Stimulated activated CD8-positive, alpha-beta memory T cell treated with anti-CD3 and anti-CD28 coated beads, Interleukin-4, amount 100 ng/mL, for 1 hour (primary cell): ENCODE data around the gene NIPAL4.

Experiments
- DNase-seq, 2 donors: peaks; one replicate each; pipeline ENCODE4 v3.0.0-alpha.2; 2020; ENCODE audit warnings: low read depth in 2 of 2, low spot score in 1 of 2

NIPAL4 gene

DNA sequence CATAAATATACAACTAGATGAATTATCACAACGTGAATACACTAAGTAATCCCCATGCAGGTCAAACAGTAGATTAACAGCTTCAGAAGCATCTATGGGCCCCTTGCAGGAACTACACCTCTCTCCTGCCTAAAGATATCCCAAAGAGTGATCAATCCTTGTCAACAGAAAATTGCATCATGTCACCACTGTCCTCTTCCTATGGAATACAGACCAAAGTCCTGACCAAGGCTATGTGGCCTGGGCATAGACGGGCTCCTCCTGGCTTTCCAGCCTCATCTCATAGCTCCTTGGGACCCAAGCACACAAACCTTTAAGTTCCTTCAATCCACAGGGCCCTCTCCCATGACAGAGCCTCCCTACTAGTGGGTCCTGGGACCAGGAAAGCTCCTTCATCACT is 25.3 kb downstream of the NIPAL4 start:
- DNase-seq, result no peak

DNA sequence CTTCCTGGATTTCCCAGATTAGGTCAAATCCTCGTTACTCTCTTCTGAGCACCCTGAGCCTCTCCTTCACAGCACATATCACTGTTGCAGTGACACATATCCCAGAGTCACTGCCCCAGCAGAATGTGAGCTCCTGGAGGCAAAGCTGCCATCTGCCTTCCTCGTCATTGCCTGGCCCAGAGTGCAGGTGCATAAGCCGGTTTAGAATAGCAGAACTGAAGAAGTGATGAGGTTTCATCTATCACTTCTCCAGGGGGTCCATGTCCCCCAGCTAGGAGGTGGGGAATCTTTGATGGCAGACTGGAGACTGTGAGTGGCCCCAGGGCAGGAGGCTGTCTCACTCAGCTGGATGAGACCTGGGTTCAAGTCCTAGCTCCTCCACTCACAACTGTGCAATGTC is 25.8 kb downstream of the NIPAL4 start:
- DNase-seq, result no peak

DNA sequence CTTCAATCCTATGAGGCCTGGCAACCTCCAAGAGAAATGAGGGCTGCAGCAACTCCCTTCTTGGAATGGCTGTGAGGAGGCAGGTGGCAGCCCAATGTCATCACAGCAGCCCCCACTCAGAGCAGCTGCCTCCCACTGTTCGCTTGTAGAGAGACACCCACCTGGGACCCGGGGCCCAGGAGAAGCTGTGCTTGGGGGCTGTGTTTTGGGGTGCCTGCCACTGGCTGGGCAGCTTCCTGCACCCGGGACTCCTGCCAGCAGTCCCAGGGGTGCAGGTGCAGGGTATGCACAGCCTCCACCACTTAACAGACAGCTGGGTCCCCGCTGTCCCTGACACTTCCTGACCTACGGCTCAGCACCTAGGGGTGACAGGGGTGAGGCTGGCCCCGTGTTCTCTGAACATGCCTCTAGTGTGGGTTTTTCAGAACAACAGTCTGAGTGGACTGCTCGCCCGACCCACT is 26.2 kb downstream of the NIPAL4 start:
- DNase-seq, result no peak

DNA sequence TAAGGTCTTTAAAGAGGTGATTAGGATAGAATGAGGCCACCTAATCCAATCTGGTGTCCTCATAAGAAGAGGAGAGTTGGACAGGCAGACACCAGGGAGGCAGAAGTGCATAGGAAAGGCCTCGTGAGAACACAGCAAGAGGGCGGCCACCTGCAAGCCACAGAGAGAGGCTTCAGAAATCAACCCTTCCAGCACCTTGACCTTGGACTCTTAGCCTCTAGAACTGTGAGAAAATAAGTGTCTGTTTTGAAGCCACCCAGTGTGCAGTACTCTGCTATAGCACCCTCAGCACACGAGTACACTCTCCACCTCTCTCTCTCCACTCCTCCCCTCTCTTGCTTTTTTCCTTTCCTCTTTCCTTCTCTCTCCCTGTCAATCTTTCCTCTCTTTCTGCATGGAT is 26.8 kb downstream of the NIPAL4 start:
- DNase-seq, result no peak

DNA sequence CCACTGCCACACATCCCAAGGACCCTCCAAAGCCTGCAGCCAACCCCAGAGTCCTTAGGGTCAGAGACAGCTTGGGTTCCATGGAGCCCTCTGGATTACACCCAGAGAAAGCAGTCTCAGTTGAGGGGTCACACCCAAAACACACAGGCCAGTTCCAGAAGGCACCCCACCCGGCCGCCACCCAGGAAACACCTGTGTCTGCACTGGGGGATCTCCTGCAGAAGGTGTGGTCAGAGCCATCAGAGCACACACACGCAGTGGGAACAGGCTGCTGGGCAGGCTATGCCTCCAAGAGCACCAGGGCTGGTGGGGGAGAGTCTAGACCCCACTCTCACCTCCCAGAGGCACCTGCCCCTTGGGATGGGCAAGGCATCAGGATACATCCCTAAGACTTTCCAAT is 27.3 kb downstream of the NIPAL4 start:
- no peak for DNase-seq

DNA sequence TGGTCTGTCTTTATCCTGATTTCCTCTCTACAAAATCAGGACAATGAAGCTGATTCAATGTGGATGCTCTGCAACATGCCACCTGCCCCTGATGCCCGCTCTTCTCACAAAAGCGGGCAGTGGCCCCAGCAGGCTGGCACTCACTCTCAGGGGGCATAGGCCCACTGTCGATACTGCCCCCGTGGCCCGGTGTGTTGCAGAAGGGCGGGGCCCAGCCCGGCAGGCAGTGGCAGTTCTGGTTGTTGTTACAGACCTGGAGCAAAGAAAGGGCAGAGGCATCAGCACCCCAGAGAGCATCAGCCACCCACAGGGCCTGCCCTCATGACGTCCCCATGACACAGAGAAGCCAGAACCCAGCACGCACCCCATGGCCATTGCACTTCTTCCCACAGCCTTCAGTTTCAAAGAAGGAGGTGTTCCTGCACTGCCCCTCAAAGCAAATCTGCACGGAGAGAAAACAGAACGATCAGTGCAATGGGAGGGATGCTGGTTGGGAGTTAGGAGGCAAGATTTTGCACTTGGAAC is 31.5 kb downstream of the NIPAL4 start:
- no peak for DNase-seq

DNA sequence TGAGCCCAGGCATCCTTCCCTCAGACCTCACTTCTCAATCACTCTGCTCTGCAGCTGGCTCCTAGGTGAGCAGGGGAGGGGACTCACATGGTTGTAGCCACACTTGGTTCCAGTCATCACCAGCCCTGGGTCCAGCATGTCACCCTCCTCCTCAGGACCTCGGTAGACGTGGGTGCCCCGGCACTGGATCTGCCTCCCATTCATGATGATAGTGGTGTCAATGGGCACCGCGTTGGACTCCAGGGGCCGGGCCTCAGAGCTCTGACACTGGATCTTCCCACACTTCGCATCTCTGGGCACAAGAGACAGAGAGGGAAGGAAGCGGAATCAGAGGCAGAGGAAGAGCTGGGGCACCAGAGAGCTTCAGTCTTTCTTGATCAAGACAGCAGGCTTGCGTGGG is 32.9 kb downstream of the NIPAL4 start:
- no peak for DNase-seq

DNA sequence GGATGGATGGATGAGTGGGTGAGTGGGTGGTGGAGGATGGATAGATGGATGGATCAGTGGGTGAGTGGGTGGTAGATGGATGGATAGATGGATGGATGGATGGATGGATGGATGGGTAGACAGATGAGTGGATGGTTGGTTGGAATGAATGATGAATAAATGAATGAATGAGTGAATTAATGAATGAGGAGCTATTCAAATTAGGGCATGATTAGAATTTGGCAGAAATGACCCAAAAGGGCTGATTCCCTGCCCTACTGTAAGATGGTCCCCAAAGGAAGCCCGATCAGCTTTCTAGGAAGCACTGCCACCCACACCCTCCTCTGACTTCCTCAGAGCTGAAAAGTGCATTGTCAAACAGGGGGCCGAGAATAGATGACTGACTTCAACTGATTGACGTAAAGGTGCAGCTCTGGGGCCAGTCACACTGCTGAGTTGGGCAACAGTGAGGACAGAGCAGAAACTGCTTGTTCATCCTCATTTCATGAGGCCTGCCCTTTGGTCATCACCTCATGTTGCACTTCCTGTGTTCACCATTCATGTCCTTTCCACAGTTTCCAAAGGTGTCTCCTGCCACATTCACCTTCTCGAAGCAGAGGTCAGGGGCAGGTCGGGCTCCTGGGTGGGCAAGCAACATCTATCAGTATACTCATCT is 34.3 kb downstream of the NIPAL4 start:
- DNase-seq, result no peak

DNA sequence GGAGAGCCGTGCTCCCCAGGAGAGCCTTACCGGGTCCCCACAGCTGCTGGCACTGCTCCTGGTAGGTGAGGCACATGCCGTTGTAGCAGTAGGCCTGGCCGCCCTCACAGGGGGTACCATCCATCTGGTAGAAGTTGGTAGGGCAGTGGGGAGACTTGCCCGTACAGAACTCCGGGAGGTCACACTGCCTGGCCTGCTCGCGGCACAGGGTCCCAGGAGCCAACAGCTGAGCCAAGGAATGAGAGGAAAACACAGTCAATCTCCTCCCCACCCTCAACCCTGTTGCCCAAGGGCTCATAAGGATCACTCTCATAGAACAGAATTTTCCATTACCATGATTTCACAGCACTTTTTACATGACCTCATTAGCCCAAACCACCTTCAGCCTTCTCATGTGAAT is 36.9 kb downstream of the NIPAL4 start:
- no peak for DNase-seq

DNA sequence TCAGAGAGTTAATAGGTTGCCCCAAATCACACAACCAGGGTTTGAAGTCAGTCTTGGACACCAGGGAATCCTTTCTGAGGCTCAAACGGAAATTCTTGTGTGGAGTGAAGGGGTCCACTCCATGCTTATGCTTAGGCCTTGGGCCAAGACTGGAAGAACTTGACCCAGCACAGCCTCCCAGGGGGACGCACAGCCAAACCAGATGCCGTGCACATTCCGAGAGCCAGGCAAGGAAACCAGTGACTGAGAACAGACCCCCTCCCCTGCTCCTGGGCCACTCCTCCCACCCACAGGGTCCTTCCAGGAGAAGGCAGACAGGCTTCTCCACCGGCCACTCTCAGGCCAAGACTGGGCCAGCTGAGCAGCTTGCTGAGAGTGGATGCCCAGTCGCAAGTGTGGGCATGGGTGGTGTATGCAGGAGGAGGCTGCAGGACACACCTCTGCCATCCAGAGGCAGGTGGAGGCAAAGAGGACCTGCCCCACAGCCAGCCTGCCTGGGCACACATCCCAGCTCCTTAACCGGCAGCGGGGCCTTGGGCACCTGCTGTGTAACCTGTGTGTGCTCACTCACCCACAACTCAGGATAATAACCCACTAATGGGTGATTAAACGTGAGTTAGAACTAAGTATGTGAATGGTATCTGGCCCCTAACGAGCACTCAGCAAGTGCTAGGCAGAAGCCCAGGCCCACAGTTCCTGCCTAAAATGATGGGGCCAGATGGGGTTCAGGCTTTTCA is 38.0 kb downstream of the NIPAL4 start:
- DNase-seq, result no peak

DNA sequence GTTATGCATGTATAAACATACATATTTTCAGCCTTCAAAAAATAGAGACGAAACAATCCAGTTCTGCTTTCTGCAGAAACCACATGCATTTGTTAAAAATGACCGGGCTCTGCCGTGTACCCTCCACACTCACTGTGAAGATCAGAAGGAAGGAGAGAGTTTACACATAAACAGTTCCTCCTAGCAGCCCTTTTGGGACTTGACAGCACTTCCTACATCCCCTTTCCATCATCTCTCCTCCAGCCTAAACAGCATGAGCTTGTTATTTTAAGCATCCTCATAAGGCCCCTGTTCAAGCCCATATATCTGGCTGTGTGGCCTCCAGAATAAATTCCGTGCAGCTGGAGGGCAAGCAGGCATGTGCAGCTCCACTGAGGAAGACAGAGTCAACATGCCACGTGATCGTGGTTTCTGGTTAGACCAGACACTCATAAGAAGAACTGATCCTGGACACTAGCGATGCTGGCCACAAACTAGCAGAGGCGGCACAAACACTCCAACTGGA is 42.2 kb downstream of the NIPAL4 start:
- no peak for DNase-seq

DNA sequence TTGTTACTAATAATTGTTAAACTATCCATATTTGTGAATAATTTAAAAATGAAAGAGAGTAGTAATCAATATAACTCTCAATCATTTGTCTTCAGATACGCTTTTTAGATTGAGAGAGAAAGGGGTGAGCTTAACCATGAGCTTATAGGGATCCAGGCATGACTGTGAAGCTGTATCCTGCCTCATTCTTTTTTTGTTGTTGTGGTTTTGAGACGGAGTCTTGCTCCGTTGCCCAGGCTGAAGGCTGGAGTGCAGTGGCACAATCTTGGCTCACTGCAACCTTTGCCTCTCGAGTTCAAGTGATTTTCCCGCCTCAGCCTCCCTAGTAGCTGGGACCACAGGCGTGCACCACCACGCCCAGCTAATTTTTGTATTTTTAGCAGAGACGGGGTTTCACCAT is 44.0 kb downstream of the NIPAL4 start:
- DNase-seq, result no peak

DNA sequence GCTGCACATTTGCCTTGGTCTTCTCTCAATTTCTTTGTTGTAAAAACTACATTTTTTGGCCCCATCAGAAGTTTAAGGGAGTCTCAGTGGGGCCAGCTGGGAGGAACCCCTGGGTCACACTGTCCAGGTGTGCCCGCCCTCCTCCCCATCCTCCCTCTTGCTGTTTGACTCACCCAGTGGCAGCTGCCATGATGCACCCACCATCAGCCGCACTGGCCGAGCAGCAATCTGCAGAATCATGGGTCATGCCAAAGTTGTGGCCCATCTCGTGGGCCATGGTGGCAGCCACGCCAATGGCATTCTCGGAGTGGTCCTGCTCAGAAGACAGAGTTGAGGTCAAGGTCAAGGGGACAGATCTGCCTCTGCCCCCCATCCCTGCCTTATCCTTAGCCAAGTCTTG is 45.5 kb downstream of the NIPAL4 start:
- no peak for DNase-seq

DNA sequence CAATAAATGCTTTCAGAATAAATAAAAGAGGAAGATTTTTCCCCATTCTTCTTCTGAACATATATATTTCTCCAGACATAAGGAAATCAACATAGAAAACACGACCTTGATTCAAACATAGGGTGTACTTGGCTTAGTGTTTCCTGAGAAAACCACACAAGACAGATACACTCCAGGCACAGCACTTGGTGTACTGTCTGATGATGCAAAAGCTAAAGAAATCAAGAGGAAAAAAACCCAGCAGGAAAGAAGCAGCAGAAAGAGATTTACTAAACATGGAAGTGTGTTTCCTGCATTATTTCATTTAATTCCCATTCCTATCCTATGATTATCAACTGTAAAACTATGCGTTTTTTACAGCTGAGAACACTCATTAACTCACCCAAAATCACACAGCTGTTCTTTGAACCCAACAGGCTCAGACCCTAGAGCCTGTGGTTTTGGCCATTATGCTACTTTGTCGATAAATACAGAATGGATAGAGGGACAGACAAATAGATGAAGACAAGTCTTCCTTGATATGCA is 46.1 kb downstream of the NIPAL4 start:
- DNase-seq, result no peak

DNA sequence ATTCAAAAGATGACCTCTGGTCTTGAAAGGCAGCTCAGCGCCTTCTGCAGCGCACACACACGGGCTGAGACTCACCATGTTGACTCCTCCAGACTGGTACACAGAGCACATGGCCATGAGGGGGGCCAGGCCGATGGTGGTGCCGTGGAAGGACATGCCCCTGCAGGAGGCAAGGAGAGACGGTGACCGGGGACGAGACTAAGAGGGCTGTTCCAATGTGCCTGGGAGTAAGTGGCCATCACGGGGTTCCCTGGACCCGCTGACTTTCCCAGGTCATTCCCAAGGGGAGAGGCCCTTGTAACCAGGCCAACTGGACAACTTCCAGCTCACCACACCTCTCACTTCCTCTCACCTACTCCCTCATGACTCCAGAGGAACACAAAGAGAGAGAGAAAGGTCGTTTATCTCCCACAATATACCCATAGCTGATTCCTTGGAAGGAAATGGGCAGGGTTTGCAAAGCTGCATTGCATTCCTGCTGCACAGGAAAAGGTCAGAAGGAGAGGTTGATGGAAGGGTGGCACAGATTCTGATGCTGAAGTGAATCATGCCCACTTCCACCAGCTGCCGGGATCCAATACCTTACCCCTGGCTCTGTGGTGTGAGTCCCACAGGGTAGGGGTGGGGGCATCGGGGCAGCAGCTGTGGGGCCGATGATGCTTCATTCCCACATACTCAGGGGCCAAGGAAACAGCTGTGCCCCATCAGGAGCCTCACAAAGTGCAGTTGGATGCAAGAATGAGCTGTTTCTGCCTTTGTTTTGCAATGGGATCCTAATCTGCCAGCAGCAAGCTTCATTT is 47.2 kb downstream of the NIPAL4 start:
- no peak for DNase-seq

DNA sequence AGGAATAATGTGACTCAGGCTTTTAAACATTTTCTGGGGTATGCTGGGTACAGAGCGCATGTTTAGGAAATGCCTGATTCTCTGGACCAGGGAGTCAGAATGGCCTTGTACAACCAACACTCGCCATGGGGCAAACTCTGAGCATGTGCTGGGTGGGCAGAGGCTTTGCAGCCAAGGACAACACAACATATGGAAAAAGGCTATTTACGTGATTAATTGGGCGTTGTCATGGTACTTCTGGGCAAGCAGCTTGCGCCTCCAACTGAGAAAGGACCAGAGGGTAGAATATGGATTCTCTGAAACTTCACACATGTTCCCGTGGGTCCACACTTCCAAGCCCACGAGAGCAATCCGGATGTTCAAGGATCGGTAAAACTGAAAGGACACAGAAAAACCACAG is 49.1 kb downstream of the NIPAL4 start:
- DNase-seq, result no peak

DNA sequence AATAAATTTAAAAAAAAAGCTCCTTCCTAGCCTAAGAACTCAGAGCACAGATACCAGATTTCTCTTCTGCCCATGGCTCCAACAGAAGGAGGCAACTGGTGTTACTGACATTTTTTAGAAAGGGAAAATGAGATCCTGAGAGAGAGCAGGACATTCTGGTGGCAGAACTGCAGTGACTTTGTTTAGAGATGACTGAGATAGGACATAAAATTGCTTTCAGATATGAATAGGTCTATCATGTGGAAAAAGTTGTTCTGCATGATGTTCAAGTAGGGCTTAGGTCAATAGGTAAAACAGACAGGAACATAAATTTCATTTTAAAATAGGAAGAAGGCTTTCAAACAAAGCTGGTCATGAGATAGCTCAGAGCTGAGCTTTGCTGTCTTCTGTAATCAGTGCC is 49.6 kb downstream of the NIPAL4 start:
- DNase-seq, result no peak

DNA sequence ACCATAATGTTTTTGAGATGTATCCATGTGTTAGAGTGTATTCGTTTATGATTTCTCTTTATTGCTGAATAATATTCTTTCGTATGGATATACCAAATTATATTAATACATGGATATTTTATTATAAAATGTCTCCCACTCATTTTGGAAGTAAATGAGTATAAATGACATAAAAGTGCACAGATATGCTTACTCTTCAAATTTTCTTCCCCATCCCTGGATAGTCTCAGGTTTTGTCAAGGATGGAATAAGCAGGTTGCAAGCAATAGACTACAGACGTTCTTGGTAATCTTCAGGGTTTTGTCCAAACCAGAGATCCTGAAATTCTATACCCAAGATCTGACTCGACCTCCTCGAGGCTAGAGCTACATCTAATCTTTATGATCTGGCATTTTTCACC is 50.7 kb downstream of the NIPAL4 start:
- no peak for DNase-seq

DNA sequence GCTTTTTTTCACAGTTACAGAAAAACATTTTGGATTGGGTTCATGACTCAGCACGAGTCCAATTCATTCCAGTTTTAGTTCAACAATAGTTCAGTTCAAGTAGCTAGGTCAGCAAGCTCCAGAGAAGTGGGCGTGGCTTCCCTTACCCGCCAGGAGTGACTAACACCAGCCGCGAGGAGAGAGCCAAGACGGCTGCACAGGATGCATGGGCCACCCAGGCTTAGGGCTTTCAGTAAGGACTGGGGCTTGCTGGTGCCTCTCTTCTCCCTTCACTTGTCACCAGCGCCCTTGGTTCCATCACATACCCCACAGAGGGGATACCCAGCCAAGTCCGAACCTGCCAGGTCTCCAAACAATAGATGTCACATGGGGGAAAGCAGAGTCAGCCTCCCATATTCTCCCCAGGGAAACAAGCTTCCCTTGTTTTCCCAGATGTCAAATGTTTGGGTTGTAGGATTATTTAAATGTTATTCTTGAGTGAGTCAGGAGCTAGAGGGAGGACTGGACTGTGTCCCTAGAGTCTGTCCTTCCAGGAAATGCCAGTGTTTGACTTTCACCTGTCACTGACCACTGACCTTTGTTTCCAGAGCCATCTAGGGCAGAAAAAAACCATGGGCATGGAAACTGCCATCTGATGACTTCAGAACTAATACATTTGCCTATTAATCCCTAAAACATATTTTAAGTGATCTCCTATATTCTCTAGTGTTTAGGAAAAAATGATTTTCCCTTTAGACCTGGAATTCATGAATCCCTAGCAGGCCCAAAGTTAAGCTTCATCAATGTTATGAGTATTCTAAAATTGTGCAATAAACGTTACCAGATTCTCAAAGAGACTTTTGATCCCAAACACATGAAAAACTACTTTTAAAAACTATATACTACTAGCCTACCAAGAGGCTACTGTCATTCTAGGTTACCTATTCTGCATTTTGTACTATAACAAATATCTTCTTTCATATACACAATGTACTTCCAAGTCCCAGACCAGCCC is 51.9 kb downstream of the NIPAL4 start:
- DNase-seq, result no peak

DNA sequence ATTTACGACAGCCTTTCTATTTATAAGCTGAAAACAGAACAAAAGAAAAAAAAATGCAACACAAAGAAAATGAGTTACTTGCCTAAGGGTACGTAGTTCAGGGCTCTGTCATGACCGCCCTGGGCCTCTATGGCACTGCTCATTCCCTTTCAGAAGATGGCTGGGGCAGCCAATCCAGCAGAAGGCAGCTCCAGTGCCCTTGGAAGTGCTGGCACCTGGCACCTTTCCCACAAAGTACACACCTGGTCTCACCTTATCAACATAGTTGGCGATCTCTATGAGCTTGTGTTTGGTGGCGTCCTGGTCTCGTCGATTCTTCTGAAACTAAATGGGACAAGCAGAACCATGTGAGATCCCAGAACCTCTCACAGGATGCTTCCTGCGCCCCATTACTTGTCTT is 53.2 kb downstream of the NIPAL4 start:
- no peak for DNase-seq
